Suprapubic skin (tissue), 4 donors: ENCODE data around the gene SYNGR3. TPM values are rescaled to one million over a fixed set of nuclear protein-coding genes. Genes with fewer than 3 reads are reported as not detected.

ENCODE experiments used
- DNase-seq, 2 donors: peaks; one replicate each; pipeline ENCODE4 v3.0.0-alpha.2; 2019; ENCODE audit warnings: low spot score in 2 of 2
- H3K27ac ChIP-seq: fragments of 200-600 bp; sonication (generic); one replicate; pipeline ENCODE4 v1.5.1; 2019
- H3K27me3 ChIP-seq: fragments of 200-600 bp; sonication (generic); one replicate; pipeline ENCODE4 v1.5.1; 2019
- H3K36me3 ChIP-seq: fragments of 200-600 bp; sonication (generic); one replicate; pipeline ENCODE4 v1.5.1; 2019
- H3K4me1 ChIP-seq: fragments of 200-600 bp; sonication (generic); one replicate; pipeline ENCODE4 v1.5.1; 2019
- H3K4me3 ChIP-seq: fragments of 200-600 bp; sonication (generic); one replicate; pipeline ENCODE4 v1.5.1; 2019; ENCODE audit warnings: mild to moderate bottlenecking
- H3K9me3 ChIP-seq: fragments of 200-600 bp; sonication (generic); one replicate; pipeline ENCODE4 v1.5.1; 2019
- CTCF ChIP-seq, 2 donors: fragments of 200-600 bp in 1 of 2; fragments of 450-650 bp in 1 of 2; sonication (generic) in 1 of 2; IDR thresholded peaks; one replicate each; pipeline ENCODE4 v1.5.1; 2016 to 2019; ENCODE audit warnings: antibody characterized with exemption in 2 of 2, mild to moderate bottlenecking in 1 of 2, moderate library complexity in 1 of 2
- EP300 ChIP-seq: sonication (generic); formaldehyde crosslinking; IDR thresholded peaks from one replicate; pipeline ENCODE4 v1.6.1; 2017; ENCODE audit warnings: antibody characterized with exemption
- POLR2A ChIP-seq, 2 donors: fragments of 450-650 bp; IDR thresholded peaks; one replicate each; pipeline ENCODE4 v1.6.1; 2017; ENCODE audit warnings: antibody characterized with exemption in 2 of 2, mild to moderate bottlenecking in 2 of 2, moderate library complexity in 2 of 2
- POLR2AphosphoS5 ChIP-seq, 3 donors: sonication (generic); formaldehyde crosslinking; IDR thresholded peaks; one replicate each; pipeline ENCODE4 v1.6.1; 2017; ENCODE audit warnings: antibody characterized with exemption in 3 of 3
- WGBS: methylation state at CpG from one replicate; pipeline ENCODE4 v1.1.5; 2018; 5-methylcytosine and 5-hydroxymethylcytosine counted together
- total RNA-seq, 4 donors: library from RNA; depleted of rRNA; stranded (reverse); fragments of >200 nt; gene quantifications; one replicate each; pipeline ENCODE4 v1.1.0, GENCODE V29; 2016

SYNGR3 gene
- total RNA-seq, 4 donors from 2014 or later = 0.42 to 1.7 (median 0.60) TPM; not detected in 1

DNA sequence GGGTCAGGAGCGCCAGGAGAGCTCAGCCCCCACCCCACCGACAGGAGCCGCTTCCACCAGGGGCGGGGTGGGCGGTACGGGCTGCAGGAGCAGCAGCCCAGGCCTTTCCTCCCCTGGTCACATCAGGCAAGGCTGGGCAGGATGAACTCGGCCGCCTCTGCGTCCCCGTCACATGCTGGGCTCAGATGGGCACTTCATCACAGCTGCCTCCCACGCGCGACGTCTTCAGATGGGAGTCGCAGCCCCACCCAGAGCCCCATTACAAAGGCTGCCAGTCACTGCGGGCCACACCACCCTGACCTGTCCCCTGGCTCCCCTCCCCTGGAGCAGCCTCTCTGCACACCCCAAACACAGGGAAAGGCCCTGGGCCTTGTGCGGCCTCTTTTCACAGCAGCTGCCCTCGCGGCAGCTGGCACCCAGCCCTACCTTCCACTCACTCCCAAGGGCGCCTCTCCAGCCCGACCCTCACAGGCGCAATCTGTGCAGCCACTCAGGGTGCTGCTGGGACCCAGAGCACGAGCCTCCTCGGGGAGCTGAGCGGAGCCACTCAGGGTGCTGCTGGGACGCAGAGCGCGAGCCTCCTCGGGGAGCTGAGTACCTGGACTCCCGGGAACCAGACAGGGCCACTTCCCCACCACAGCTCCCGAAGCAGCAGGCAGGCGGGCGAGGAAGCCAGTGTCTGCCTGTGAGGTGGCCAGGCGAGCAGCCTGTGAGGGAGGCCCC lies 15.2 kb downstream of the SYNGR3 start:
- DNase-seq = no peak
- no peak overlapping the region for H3K4me3 ChIP-seq
- TF ChIP-seq POLR2A (IDR thresholded peaks at IDR 0.05) (no peak), CTCF (IDR thresholded peaks at IDR 0.05) (no peak), POLR2AphosphoS5 (IDR thresholded peaks at IDR 0.05) (no peak), EP300 (no peak)
- peaks cover 36% of the 10 kb centered on the region for H3K36me3 ChIP-seq
- no peak overlapping the region for H3K27ac ChIP-seq
- peaks cover 59% of the 10 kb centered on the region for H3K4me1 ChIP-seq
- H3K9me3 ChIP-seq = no peaks in the 10 kb centered on the region
- no peaks in the 10 kb centered on the region for H3K27me3 ChIP-seq
- 72% methylated on average over 9 of the region's 34 CpGs for WGBS

DNA sequence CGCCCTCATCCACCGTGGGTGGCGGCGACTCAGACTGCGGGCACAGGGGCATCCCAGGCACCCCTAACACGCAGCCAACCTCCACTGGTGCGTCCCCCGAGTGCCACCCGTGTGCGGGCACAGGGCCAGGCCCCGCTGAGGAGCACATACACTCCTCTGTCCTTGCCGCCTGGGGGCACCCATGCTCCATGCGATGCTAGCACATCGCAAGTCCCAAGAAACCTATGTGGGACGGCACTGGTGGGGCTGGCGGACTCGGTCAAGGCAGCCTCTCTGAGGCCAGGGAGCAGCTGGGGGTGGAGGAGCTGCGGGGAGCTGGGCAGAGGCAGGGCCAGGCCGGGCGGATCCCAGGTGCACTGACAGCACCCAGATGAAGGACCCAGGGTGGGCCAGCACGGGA lies 15.9 kb downstream of the SYNGR3 start:
- Histone ChIP-seq H3K36me3 (peaks cover 29% of the 10 kb centered on the region), H3K9me3 (no peaks in the 10 kb centered on the region), H3K27me3 (no peaks in the 10 kb centered on the region), H3K27ac (no peak overlapping the region), H3K4me3 (no peak overlapping the region), H3K4me1 (peaks cover 66% of the 10 kb centered on the region)
- DNase-seq = no peak
- no peak for TF ChIP-seq POLR2AphosphoS5 (IDR thresholded peaks at IDR 0.05)
- TF ChIP-seq POLR2A (IDR thresholded peaks at IDR 0.05) = no peak
- no peak for TF ChIP-seq CTCF (IDR thresholded peaks at IDR 0.05)
- TF ChIP-seq EP300 = no peak
- 68% methylated on average over 8 of the region's 21 CpGs for WGBS

- no peaks in the 10 kb centered on the region for H3K27me3 ChIP-seq
- H3K4me3 ChIP-seq = no peak overlapping the region
- no peak for DNase-seq
- TF ChIP-seq POLR2AphosphoS5 (IDR thresholded peaks at IDR 0.05) (no peak), CTCF (IDR thresholded peaks at IDR 0.05) (no peak), POLR2A (IDR thresholded peaks at IDR 0.05) (no peak), EP300 (no peak)
- no peak overlapping the region for H3K27ac ChIP-seq
- H3K4me1 ChIP-seq = peaks cover 67% of the 10 kb centered on the region
- peaks cover 22% of the 10 kb centered on the region for H3K36me3 ChIP-seq
- H3K9me3 ChIP-seq = no peaks in the 10 kb centered on the region
- 93% methylated on average over 6 of the region's 8 CpGs for WGBS
Measured at GRCh38 chr16:2006317-2006716, 16.5 kb downstream of the SYNGR3 start.

DNA sequence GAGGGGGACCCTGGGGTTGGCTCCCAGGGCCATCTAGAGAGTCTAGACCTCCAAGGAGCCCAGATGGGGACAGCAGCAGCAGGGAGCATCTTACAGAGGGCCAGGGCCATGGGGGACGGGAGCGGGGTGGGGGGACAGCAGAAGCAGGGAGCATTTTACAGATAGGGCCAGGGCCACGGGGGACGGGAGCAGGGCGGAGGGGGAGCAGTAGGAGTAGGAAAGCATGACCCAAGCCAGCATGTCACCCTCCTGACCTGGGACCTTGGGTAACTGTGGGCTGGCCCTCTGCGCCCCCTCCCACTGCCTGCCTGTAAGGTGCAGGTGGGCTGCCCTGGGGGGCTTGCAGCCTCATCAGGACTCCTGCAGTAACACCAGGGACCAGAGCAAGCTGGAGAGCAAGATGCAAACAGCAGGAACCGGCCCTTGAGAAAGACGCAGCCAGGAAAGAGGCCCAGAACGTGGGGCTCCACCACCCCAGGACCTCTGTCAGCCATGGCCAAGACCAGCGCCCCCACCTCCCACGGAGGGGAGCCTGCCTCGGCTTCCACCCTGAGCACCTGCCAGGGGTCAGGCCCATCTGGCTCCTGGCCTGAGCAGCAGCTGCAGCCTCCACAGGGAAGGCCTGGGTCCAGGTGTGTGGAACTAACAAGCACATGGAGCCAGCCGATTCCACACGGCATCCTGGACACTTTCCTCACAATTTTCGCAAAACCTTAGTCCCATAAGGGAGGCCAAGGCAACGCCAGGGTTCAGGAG lies 17.5 kb downstream of the SYNGR3 start:
- WGBS = 74% methylated on average over 9 of the region's 16 CpGs
- Histone ChIP-seq H3K27ac (peak overlapping the region; percentile 97), H3K4me3 (peak overlapping the region; percentile 99), H3K9me3 (no peaks in the 10 kb centered on the region), H3K27me3 (no peaks in the 10 kb centered on the region), H3K4me1 (peaks cover 67% of the 10 kb centered on the region), H3K36me3 (peaks cover 13% of the 10 kb centered on the region)
- no peak for DNase-seq
- TF ChIP-seq CTCF (IDR thresholded peaks at IDR 0.05) (no peak), POLR2A (IDR thresholded peaks at IDR 0.05) (no peak), POLR2AphosphoS5 (IDR thresholded peaks at IDR 0.05) (no peak), EP300 (no peak)

GRCh38 chr16:2008009-2008526 lies 18.3 kb downstream of the SYNGR3 start:
- peaks cover 5% of the 10 kb centered on the region for H3K36me3 ChIP-seq
- no peaks in the 10 kb centered on the region for H3K9me3 ChIP-seq
- peak overlapping the region; percentile 97 for H3K27ac ChIP-seq
- TF ChIP-seq POLR2AphosphoS5 (IDR thresholded peaks at IDR 0.05) = peak in 2 of 3 donors; percentile 77 to 84
- no peak for TF ChIP-seq POLR2A (IDR thresholded peaks at IDR 0.05)
- 40% methylated on average over 15 of the region's 15 CpGs for whole genome bisulfite sequencing
- H3K27me3 ChIP-seq = no peaks in the 10 kb centered on the region
- DNase-seq = peak in 1 of 2 donors; percentile 89
- peak overlapping the region; percentile 99 for H3K4me3 ChIP-seq
- peaks cover 67% of the 10 kb centered on the region for H3K4me1 ChIP-seq
